Tibial nerve (tissue), 4 donors: ENCODE data around the gene CC2D2B. TPM values are rescaled to one million over a fixed set of nuclear protein-coding genes. Genes with fewer than 3 reads are reported as not detected.

Source experiments
- DNase-seq, 2 donors: peaks; one replicate each; pipeline ENCODE4 v3.0.0-alpha.2; 2019; ENCODE audit warnings: low spot score in 2 of 2
- H3K27ac ChIP-seq, 4 donors: fragments of 200-600 bp; sonication (generic) in 3 of 4; one replicate each; pipeline ENCODE4 v1.5.1; 2017 to 2019; ENCODE audit warnings: mild to moderate bottlenecking in 1 of 4
- H3K27me3 ChIP-seq, 2 donors: fragments of 200-600 bp; sonication (generic) in 1 of 2; one replicate each; pipeline versions ENCODE4 v1.5.1 to v1.6.0; 2017 to 2019
- H3K36me3 ChIP-seq, 3 donors: fragments of 200-600 bp; sonication (generic); one replicate each; pipeline ENCODE4 v1.5.1; 2018 to 2019
- H3K4me1 ChIP-seq, 4 donors: fragments of 200-600 bp; sonication (generic) in 3 of 4; one replicate each; pipeline ENCODE4 v1.5.1; 2017 to 2019
- H3K4me3 ChIP-seq, 4 donors: fragments of 200-600 bp; sonication (generic) in 3 of 4; one replicate each; pipeline ENCODE4 v1.5.1; 2017 to 2019; ENCODE audit warnings: mild to moderate bottlenecking in 1 of 4, moderate library complexity in 1 of 4
- H3K9me3 ChIP-seq, 4 donors: fragments of 200-600 bp; sonication (generic) in 3 of 4; one replicate each; pipeline ENCODE4 v1.5.1; 2017 to 2019
- EP300 ChIP-seq, 2 donors: sonication (generic); formaldehyde crosslinking; IDR thresholded peaks; one replicate each; pipeline ENCODE4 v1.6.1; 2017; ENCODE audit warnings: antibody characterized with exemption in 2 of 2, mild to moderate bottlenecking in 1 of 2
- POLR2A ChIP-seq, 2 donors: fragments of 450-650 bp; IDR thresholded peaks; one replicate each; pipeline ENCODE4 v1.6.1; 2017; ENCODE audit warnings: antibody characterized with exemption in 2 of 2, mild to moderate bottlenecking in 2 of 2, moderate library complexity in 2 of 2
- WGBS, 2 donors: methylation state at CpG; one replicate each; pipeline ENCODE4 v1.1.5; 2018; 5-methylcytosine and 5-hydroxymethylcytosine counted together
- total RNA-seq, 4 donors: library from RNA; depleted of rRNA; stranded (reverse); fragments of >200 nt; gene quantifications; one replicate each; pipeline ENCODE4 v1.1.0, GENCODE V29; 2016
- TF ChIP-seq, protein P1 (sequence below), 5 experiments: fragments of 200-600 bp in 3 of 5; fragments of 450-650 bp in 2 of 5; sonication (generic) in 3 of 5; IDR thresholded peaks; one replicate each; pipeline ENCODE4 v1.5.1; 2016 to 2019; ENCODE audit warnings: antibody characterized with exemption in 5 of 5, mild to moderate bottlenecking in 3 of 5, moderate library complexity in 2 of 5

Gene CC2D2B
- total RNA-seq, 4 donors from 2014 or later: 1.1 to 23.7 (median 1.8) TPM; not detected in 1

DNA sequence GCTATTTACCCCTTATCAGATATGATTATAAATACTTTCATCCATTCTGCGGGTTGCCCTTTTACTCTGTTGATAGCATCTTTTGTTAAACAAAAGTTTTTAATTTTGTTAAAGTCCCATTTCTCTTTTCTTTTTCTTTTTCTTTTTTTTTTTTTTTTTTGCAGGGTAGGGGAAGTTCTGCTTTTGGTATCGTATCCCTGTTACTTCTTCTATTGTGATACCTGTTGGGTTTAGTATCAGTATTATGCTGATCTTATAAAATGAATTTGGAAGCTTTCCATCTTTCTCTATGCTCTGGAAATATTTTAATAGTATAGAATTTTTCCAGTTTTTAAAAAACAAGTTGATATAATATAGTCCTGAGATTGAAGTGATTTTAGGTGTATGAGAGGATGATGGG lies 141.6 kb downstream of the CC2D2B start:
- no peak overlapping the region for H3K27ac ChIP-seq

DNA sequence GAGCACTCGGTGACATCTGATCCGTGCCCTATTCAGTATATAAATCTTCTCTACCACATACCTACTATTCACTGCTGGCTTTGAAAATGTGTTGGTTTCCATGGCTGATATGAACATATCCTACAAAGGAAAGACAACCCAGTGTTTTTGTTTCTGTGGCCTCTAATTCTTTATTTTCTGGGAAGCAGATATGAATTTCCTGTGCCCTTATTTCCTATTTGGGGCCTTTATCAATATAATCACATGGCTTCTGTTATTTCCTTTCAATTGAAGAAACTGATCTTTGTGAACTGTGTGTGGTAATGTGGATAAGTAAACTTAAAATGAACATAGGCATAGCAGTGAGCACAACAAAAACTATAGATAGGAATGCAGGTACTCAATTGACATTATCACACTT lies 146.2 kb downstream of the CC2D2B start:
- no peak overlapping the region for H3K4me3 ChIP-seq
- H3K4me1 ChIP-seq: no peaks in the 10 kb centered on the region
- WGBS, 2 donors: 85 to 88% methylated on average over 2 of the region's 2 CpGs
- no peak overlapping the region for H3K27ac ChIP-seq
- H3K36me3 ChIP-seq: peaks cover 0 to 37% (median 8%) of the 10 kb centered on the region in 3 donors
- H3K27me3 ChIP-seq: no peaks in the 10 kb centered on the region
- TF ChIP-seq POLR2A (IDR thresholded peaks at IDR 0.05): no peak
- TF ChIP-seq, protein P1, sequence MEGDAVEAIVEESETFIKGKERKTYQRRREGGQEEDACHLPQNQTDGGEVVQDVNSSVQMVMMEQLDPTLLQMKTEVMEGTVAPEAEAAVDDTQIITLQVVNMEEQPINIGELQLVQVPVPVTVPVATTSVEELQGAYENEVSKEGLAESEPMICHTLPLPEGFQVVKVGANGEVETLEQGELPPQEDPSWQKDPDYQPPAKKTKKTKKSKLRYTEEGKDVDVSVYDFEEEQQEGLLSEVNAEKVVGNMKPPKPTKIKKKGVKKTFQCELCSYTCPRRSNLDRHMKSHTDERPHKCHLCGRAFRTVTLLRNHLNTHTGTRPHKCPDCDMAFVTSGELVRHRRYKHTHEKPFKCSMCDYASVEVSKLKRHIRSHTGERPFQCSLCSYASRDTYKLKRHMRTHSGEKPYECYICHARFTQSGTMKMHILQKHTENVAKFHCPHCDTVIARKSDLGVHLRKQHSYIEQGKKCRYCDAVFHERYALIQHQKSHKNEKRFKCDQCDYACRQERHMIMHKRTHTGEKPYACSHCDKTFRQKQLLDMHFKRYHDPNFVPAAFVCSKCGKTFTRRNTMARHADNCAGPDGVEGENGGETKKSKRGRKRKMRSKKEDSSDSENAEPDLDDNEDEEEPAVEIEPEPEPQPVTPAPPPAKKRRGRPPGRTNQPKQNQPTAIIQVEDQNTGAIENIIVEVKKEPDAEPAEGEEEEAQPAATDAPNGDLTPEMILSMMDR (IDR thresholded peaks at IDR 0.05): no peak
- no peak for TF ChIP-seq EP300 (IDR thresholded peaks at IDR 0.05)
- DNase-seq: no peak
- no peaks in the 10 kb centered on the region for H3K9me3 ChIP-seq

More for the DNA sequence above, 141.6 kb downstream of the CC2D2B start:
- Histone ChIP-seq H3K4me3 (no peak overlapping the region), H3K27me3 (no peaks in the 10 kb centered on the region), H3K9me3 (no peaks in the 10 kb centered on the region), H3K4me1 (peaks cover 0 to 14% (median 4%) of the 10 kb centered on the region in 4 donors), H3K36me3 (peaks cover 0 to 30% (median 0%) of the 10 kb centered on the region in 3 donors)
- no peak for DNase-seq
- WGBS, 2 donors: 89 to 93% methylated on average over 2 of the region's 2 CpGs
- no peak for TF ChIP-seq EP300 (IDR thresholded peaks at IDR 0.05)
- no peak for TF ChIP-seq POLR2A (IDR thresholded peaks at IDR 0.05)
- TF ChIP-seq, protein P1 (IDR thresholded peaks at IDR 0.05): no peak

DNA sequence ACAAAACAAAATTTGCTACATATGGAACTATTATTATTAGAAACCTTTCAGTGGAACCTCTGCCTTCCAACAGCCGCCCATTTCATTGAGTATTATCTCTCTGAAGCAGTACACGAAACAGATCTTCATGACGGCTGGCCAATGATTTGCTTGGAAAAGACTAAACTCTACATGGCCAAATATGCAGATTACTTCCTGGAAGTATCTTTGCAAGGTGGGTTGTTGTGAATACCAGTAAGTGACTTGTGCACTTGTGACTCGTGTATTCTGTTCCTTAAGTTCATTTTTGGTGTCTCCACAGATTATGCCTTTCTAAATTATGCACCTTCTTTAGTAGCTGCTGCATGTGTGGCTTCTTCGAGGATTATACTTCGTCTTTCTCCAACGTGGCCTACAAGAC lies 149.0 kb downstream of the CC2D2B start:
- Histone ChIP-seq H3K9me3 (no peaks in the 10 kb centered on the region), H3K27me3 (no peaks in the 10 kb centered on the region), H3K36me3 (peaks cover 0 to 45% (median 8%) of the 10 kb centered on the region in 3 donors), H3K4me3 (no peak overlapping the region), H3K4me1 (no peaks in the 10 kb centered on the region), H3K27ac (no peak overlapping the region)
- no peak for TF ChIP-seq POLR2A (IDR thresholded peaks at IDR 0.05)
- TF ChIP-seq EP300 (IDR thresholded peaks at IDR 0.05): no peak
- TF ChIP-seq, protein P1 (IDR thresholded peaks at IDR 0.05): no peak
- no peak for DNase-seq
- 89 to 90% methylated on average over 7 of the region's 7 CpGs for WGBS, 2 donors

DNA sequence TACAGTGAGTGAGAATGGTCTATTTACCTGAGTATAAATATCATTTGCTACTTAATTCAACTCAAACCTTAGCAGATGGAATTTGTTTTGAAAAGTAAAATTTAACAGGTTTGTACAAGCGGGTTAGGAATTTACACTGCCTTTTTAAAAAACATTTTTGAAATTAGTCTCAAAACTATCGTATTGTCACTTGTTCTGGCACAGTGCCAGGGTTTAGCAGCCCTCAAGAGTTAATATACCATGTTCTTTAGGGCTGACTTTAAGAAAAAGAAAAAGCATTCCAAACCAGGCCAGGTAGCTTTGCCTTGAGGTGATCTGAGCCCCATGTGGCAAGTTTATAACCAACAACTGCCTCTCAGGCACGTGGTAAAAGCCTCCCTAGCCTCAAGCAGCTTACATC lies 153.5 kb downstream of the CC2D2B start:
- Histone ChIP-seq H3K4me1 (no peaks in the 10 kb centered on the region), H3K4me3 (no peak overlapping the region), H3K9me3 (no peaks in the 10 kb centered on the region), H3K36me3 (peaks cover 0 to 62% (median 8%) of the 10 kb centered on the region in 3 donors), H3K27me3 (no peaks in the 10 kb centered on the region), H3K27ac (no peak overlapping the region)
- 87 to 90% methylated on average over 3 of the region's 3 CpGs for whole genome bisulfite sequencing, 2 donors
- TF ChIP-seq, protein P1 (IDR thresholded peaks at IDR 0.05): no peak
- TF ChIP-seq EP300 (IDR thresholded peaks at IDR 0.05): no peak
- no peak for TF ChIP-seq POLR2A (IDR thresholded peaks at IDR 0.05)
- DNase-seq: no peak

DNA sequence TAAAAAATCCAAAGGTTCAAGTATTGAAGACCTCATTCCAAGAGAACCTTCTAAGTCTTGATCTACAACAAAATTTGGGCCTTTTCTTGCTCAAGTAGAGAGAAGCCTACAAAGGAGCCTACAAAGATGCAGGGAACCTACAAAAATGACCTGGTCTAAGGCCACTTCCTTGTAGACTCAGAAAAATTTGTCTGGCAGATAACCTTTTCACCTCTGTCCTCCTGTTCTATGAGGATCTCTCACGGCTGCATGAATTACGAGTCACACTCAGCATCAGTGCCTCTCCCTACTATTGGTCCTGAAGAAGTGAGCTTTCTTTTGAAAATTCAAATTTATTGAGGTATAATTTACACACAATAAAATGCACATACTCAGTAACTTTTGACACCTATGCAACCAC lies 164.9 kb downstream of the CC2D2B start:
- peaks cover 0 to 12% (median 0%) of the 10 kb centered on the region in 3 donors for H3K36me3 ChIP-seq
- no peak overlapping the region for H3K4me3 ChIP-seq
- DNase-seq: no peak
- H3K4me1 ChIP-seq: no peaks in the 10 kb centered on the region
- TF ChIP-seq, protein P1 (IDR thresholded peaks at IDR 0.05): no peak
- no peak for TF ChIP-seq EP300 (IDR thresholded peaks at IDR 0.05)
- TF ChIP-seq POLR2A (IDR thresholded peaks at IDR 0.05): no peak
- no peak overlapping the region for H3K27ac ChIP-seq
- WGBS, 2 donors: 65 to 78% methylated on average over 2 of the region's 2 CpGs
- no peaks in the 10 kb centered on the region for H3K27me3 ChIP-seq
- no peaks in the 10 kb centered on the region for H3K9me3 ChIP-seq
